ENCODE data around the gene CRNN. TPM values are rescaled to one million over a fixed set of nuclear protein-coding genes. Genes with fewer than 3 reads are reported as not detected.

Gene CRNN
- total and polyA plus RNA-seq, 10 of the 15 experiments (the other 5 are each of a cell fraction or from before 2014, with no cell fraction given): not detected

- no peak for TF ChIP-seq ELK1 (IDR thresholded peaks at IDR 0.05; ENCODE audit: low read depth, low read length)
- TF ChIP-seq ZNF24 (IDR thresholded peaks at IDR 0.05): no peak
- no peak for TF ChIP-seq SMAD5 (IDR thresholded peaks at IDR 0.05; ENCODE audit: low read depth)
- no peak for TF ChIP-seq USF2 (IDR thresholded peaks at IDR 0.05; ENCODE audit: borderline replicate concordance, low read depth, low read length)
- no peak for TF ChIP-seq FOS (IDR thresholded peaks at IDR 0.05; ENCODE audit: borderline replicate concordance, extremely low read depth, insufficient read length)
- no peak for TF ChIP-seq CEBPZ (IDR thresholded peaks at IDR 0.05; ENCODE audit: low read depth, low read length)
- no peak for TF ChIP-seq RBBP5 (conservative IDR thresholded peaks at IDR 0.05)
- TF ChIP-seq RAD51 (IDR thresholded peaks at IDR 0.05): no peak
- no peak for TF ChIP-seq EZH2 (IDR thresholded peaks at IDR 0.05; ENCODE audit: borderline replicate concordance, control insufficient read depth, low read depth, low read length)
Measured at GRCh38 chr1:152457561-152457960, 43.5 kb upstream of the CRNN start (continued).

Measured in GM12878 (cell line).